CD4-positive, alpha-beta T cell (primary cell): ENCODE measurements around the gene CARD9. TPM values are rescaled to one million over a fixed set of nuclear protein-coding genes. Genes with fewer than 3 reads are reported as not detected.
"Not testable (repeated sequence)": the region's sequence is repeated elsewhere in the genome, so short reads cannot be mapped to it uniquely, and the experiment has no call there.

ENCODE experiments used
- ATAC-seq: fragments of 200-7000 bp; cut with Tn5 transposase; one replicate; pipeline ENCODE4 v1.10.0; 2022; ENCODE audit warnings: mild to moderate bottlenecking; ENCODE audit not compliant: poor library complexity
- CTCF ChIA-PET: fragments of 350-600 bp; sonication (Branson Sonifier 250); formaldehyde crosslinking; loops from one replicate; lab custom pipeline; 2021; ENCODE audit warnings: antibody characterized with exemption, inconsistent platforms; lab: Charles Lee
- POLR2A ChIA-PET: fragments of 350-600 bp; sonication (Branson Sonifier 250); formaldehyde crosslinking; loops from one replicate; lab custom pipeline; 2021; ENCODE audit warnings: antibody characterized with exemption, inconsistent platforms; lab: Charles Lee
- DNase-seq, 14 experiments: peaks; one replicate each; pipeline ENCODE4 v3.0.0-alpha.2; 2013 to 2020; ENCODE audit warnings: mixed read lengths in 2 of 14
- H3K27ac ChIP-seq, 2 donors: one replicate each; pipeline versions ENCODE4 v1.5.1 to v1.7.0; 2013; ENCODE audit warnings: low read length in 2 of 2, low read depth in 1 of 2, mild to moderate bottlenecking in 1 of 2
- H3K27me3 ChIP-seq, 2 experiments: 1 replicate in 1 of 2; 2 replicates in 1 of 2; pipeline versions ENCODE4 v1.6.1 to v1.7.0; 2013; ENCODE audit warnings: low read length in 2 of 2, control low read depth in 1 of 2, mild to moderate bottlenecking in 1 of 2, moderate library complexity in 1 of 2; ENCODE audit not compliant: insufficient read depth in 2 of 2, control insufficient read depth in 1 of 2
- H3K36me3 ChIP-seq: one replicate; pipeline ENCODE4 v1.6.1; 2013; ENCODE audit warnings: low read length, control low read depth; ENCODE audit not compliant: insufficient read depth
- H3K4me1 ChIP-seq: one replicate; pipeline ENCODE4 v1.6.1; 2013; ENCODE audit warnings: low read length, control low read depth; ENCODE audit not compliant: insufficient read depth
- H3K4me3 ChIP-seq: one replicate; pipeline ENCODE4 v1.5.1; 2013; ENCODE audit warnings: mild to moderate bottlenecking, low read length, moderate library complexity
- H3K9me3 ChIP-seq, 2 experiments: 1 replicate in 1 of 2; 2 replicates in 1 of 2; pipeline versions ENCODE4 v1.6.1 to v1.7.0; 2013; ENCODE audit warnings: low read length in 2 of 2, mild to moderate bottlenecking in 2 of 2, control low read depth in 1 of 2, moderate library complexity in 1 of 2; ENCODE audit not compliant: control insufficient read depth in 1 of 2, insufficient read depth in 1 of 2
- H3K27ac Mint-ChIP-seq: one replicate; pipeline ENCODE4 v1.8.0; 2020; ENCODE audit warnings: mixed read lengths
- H3K27me3 Mint-ChIP-seq: one replicate; pipeline ENCODE4 v1.8.0; 2021; ENCODE audit warnings: mixed read lengths
- H3K36me3 Mint-ChIP-seq: one replicate; pipeline ENCODE4 v1.8.0; 2021; ENCODE audit warnings: low read depth, mixed read lengths
- H3K4me1 Mint-ChIP-seq: one replicate; pipeline ENCODE4 v1.8.0; 2021; ENCODE audit warnings: low read depth, mixed read lengths
- H3K4me3 Mint-ChIP-seq: one replicate; pipeline ENCODE4 v1.8.0; 2020; ENCODE audit warnings: mild to moderate bottlenecking, mixed read lengths
- H3K9me3 Mint-ChIP-seq: one replicate; pipeline ENCODE4 v1.8.0; 2020; ENCODE audit warnings: mixed read lengths
- CTCF ChIP-seq: fragments of 200-600 bp; IDR thresholded peaks from one replicate; pipeline ENCODE4 v1.8.0; 2022; ENCODE audit warnings: antibody characterized with exemption, mild to moderate bottlenecking
- intact Hi-C, 2 experiments: fragments of 100-400 bp; cut with DNase I in 1 of 2; cut with micrococcal nuclease in 1 of 2; formaldehyde crosslinking; loops; one replicate each; pipeline versions ENCODE4 v1.15.1 to v1.9.0; 2023 to 2025; cut with DNase I, micrococcal nuclease
- total RNA-seq, 174 experiments: library from RNA in 2 of 174; stranded (reverse) in 2 of 174; gene quantifications; one replicate each; pipeline ENCODE4 v1.2.3 and lab custom pipeline; 2021 to 2026

CARD9 gene
- total RNA-seq, 2 experiments from 2014 or later: 0.36 to 0.64 TPM

- no peaks in the 10 kb centered on the region for H3K27me3 ChIP-seq
- intact Hi-C loops: no loop called here
- POLR2A ChIA-PET: interaction anchor here (0.9 kb wide), 1 partner anchor 10 kb away, joined by 3 read pairs; the partner anchor contains the start of gene DNLZ
- Mint-ChIP-seq H3K9me3 (no peaks in the 10 kb centered on the region), H3K27ac (no peak overlapping the region), H3K4me1 (no peaks in the 10 kb centered on the region), H3K27me3 (no peaks in the 10 kb centered on the region), H3K4me3 (no peak overlapping the region), H3K36me3 (no peaks in the 10 kb centered on the region)
- DNase-seq (no peak), ATAC-seq (no peak)
- no peaks in the 10 kb centered on the region for H3K36me3 ChIP-seq
- TF ChIP-seq CTCF: no peak
- CTCF ChIA-PET: no interaction called here
- no peak overlapping the region for H3K4me3 ChIP-seq
- no peaks in the 10 kb centered on the region for H3K9me3 ChIP-seq
- H3K4me1 ChIP-seq: no peaks in the 10 kb centered on the region
- no peak overlapping the region for H3K27ac ChIP-seq
Measured at GRCh38 chr9:136353757-136354488, 19.5 kb downstream of the CARD9 start.

GRCh38 chr9:136353088-136353487, 20.4 kb downstream of the CARD9 start:
- H3K36me3 Mint-ChIP-seq: no peaks in the 10 kb centered on the region
- POLR2A ChIA-PET: interaction anchor here (0.9 kb wide), 1 partner anchor 11 kb away, joined by 3 read pairs; the partner anchor contains the start of gene DNLZ
- CTCF ChIA-PET: no interaction called here
- no peaks in the 10 kb centered on the region for H3K27me3 Mint-ChIP-seq
- Histone ChIP-seq H3K4me1 (no peaks in the 10 kb centered on the region), H3K27me3 (no peaks in the 10 kb centered on the region), H3K36me3 (no peaks in the 10 kb centered on the region), H3K4me3 (no peak overlapping the region), H3K27ac (no peak overlapping the region), H3K9me3 (no peaks in the 10 kb centered on the region)
- no peak overlapping the region for H3K4me3 Mint-ChIP-seq
- intact Hi-C loops: no loop called here
- no peaks in the 10 kb centered on the region for H3K9me3 Mint-ChIP-seq
- no peak for TF ChIP-seq CTCF
- no peak for ATAC-seq
- H3K27ac Mint-ChIP-seq: no peak overlapping the region
- no peak for DNase-seq
- H3K4me1 Mint-ChIP-seq: no peaks in the 10 kb centered on the region

GRCh38 chr9:136352682-136353081, 20.8 kb downstream of the CARD9 start:
- H3K36me3 Mint-ChIP-seq: no peaks in the 10 kb centered on the region
- H3K4me3 Mint-ChIP-seq: no peak overlapping the region
- H3K27ac Mint-ChIP-seq: no peak overlapping the region
- Histone ChIP-seq H3K4me1 (no peaks in the 10 kb centered on the region), H3K27ac (no peak overlapping the region), H3K27me3 (no peaks in the 10 kb centered on the region), H3K4me3 (no peak overlapping the region), H3K36me3 (no peaks in the 10 kb centered on the region), H3K9me3 (no peaks in the 10 kb centered on the region)
- DNase-seq: no peak
- ChIA-PET POLR2A (no interaction called here), CTCF (no interaction called here)
- intact Hi-C loops: no loop called here
- peak; percentile 21 for ATAC-seq
- TF ChIP-seq CTCF: no peak
- H3K9me3 Mint-ChIP-seq: no peaks in the 10 kb centered on the region
- no peaks in the 10 kb centered on the region for H3K4me1 Mint-ChIP-seq
- H3K27me3 Mint-ChIP-seq: no peaks in the 10 kb centered on the region

GRCh38 chr9:136351868-136352267, 21.6 kb downstream of the CARD9 start:
- intact Hi-C loops, H3K27ac Mint-ChIP-seq, CTCF ChIA-PET, DNase-seq, H3K9me3 Mint-ChIP-seq, H3K4me3 ChIP-seq, H3K27me3 Mint-ChIP-seq, H3K4me1 Mint-ChIP-seq, H3K4me1 ChIP-seq, H3K4me3 Mint-ChIP-seq, H3K27ac ChIP-seq, H3K36me3 ChIP-seq, POLR2A ChIA-PET, H3K9me3 ChIP-seq, ATAC-seq, H3K36me3 Mint-ChIP-seq, H3K27me3 ChIP-seq: not testable (repeated sequence)
